Uterus (tissue), 2 donors: Measurements from ENCODE around the gene FAM229B.

Source experiments
- POLR2A ChIP-seq, 2 donors: fragments of 450-650 bp; IDR thresholded peaks; one replicate each; pipeline ENCODE4 v1.6.1; 2016; ENCODE audit warnings: antibody characterized with exemption in 2 of 2, mild to moderate bottlenecking in 1 of 2, moderate library complexity in 1 of 2
- TF ChIP-seq, protein P1 (sequence below), 4 experiments: fragments of 200-600 bp in 2 of 4; fragments of 450-650 bp in 2 of 4; sonication (generic) in 2 of 4; IDR thresholded peaks; one replicate each; pipeline ENCODE4 v1.5.1; 2016 to 2019; ENCODE audit warnings: antibody characterized with exemption in 4 of 4, mild to moderate bottlenecking in 2 of 4, moderate library complexity in 1 of 4

DNA sequence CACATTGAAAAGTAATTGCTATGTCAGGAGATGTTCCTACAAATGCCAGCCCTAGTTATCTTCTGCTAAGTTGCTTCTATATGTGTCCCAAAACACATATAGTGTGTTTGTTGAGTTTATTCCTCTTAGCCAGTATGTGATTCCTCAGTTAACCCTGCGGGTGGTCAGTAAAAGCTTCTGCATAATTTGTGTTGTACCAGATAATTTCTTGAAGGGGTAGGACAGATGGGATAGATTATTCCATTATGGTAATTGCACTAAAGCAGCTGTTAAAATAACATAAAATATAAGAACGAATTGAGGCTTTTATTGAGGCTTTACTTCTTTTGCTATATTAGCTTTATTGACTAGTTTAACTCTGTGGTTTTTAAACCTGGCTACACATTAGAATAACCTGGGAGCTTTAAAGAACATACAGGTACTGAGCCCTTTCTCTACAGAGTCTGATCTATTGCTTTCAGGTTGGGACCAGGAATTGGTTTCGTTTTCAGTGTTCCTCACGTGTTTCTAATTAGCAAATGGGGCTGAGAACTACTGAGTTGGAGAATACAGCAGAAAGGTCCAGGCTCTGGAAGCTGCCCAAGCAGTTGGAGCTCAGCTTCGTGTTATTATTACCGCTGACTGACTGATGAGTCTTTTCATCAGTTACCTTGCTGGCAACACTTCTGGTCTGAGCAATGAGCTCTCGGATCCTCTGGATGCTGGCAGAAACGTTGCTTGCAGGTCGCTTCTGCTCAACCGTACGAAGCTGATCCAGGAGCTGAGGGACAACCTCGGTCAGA, 56.9 kb downstream of the FAM229B start:
- TF ChIP-seq, protein P1, sequence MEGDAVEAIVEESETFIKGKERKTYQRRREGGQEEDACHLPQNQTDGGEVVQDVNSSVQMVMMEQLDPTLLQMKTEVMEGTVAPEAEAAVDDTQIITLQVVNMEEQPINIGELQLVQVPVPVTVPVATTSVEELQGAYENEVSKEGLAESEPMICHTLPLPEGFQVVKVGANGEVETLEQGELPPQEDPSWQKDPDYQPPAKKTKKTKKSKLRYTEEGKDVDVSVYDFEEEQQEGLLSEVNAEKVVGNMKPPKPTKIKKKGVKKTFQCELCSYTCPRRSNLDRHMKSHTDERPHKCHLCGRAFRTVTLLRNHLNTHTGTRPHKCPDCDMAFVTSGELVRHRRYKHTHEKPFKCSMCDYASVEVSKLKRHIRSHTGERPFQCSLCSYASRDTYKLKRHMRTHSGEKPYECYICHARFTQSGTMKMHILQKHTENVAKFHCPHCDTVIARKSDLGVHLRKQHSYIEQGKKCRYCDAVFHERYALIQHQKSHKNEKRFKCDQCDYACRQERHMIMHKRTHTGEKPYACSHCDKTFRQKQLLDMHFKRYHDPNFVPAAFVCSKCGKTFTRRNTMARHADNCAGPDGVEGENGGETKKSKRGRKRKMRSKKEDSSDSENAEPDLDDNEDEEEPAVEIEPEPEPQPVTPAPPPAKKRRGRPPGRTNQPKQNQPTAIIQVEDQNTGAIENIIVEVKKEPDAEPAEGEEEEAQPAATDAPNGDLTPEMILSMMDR (IDR thresholded peaks at IDR 0.05), result no peak
- no peak for TF ChIP-seq POLR2A (IDR thresholded peaks at IDR 0.05)
